Fibroblast of upper back skin (primary cell): ENCODE measurements around the gene TM9SF3.
"Not testable (repeated sequence)": the region's sequence is repeated elsewhere in the genome, so short reads cannot be mapped to it uniquely, and the experiment has no call there.

Source experiments
- DNase-seq: peaks from one replicate; pipeline ENCODE4 v3.0.0-alpha.2; 2013

Gene TM9SF3

GRCh38 chr10:96560966-96561887 lies 25.6 kb downstream of the TM9SF3 start:
- peak; percentile 2 for DNase-seq

DNA sequence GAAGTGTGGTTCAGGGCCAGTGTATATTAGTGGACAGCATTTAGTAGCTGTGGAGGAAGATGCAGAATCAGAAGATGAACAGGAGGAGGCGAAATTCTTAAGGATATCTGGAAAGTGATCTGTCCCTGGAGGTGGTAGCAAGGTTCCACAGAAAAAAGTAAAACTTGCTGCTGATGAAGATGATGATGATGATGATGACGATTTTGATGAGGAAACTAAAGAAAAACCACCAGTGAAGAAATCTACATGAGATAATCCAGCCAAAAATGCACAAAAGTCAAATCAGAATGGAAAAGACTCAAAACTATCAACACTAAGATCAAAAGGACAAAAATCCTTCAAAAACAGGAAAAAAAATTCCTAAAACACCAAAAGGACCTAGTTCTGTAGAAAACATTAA lies 26.3 kb downstream of the TM9SF3 start:
- DNase-seq: no peak

DNA sequence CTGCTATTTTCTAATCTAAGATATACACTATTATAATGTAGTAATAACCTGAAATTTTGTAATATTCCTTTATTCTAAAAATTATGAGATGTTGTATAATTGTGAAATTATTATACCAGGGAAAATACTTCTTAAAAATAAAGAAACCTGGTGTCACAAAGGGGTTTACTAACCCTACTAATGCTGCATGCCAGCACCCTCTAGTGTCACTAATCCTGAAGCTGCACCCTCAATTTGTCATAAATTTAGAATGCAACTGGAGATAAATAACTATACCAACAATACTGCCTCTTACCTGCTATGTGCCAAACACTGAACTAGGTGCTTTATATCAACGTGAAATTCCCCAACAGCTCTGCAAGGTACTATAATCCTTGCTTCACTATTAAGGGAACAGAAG lies 30.8 kb downstream of the TM9SF3 start:
- peak; percentile 12 for DNase-seq

- no peak for DNase-seq
Measured at GRCh38 chr10:96555330-96555729, 31.5 kb downstream of the TM9SF3 start.

GRCh38 chr10:96548589-96548988 lies 38.2 kb downstream of the TM9SF3 start:
- DNase-seq: no peak

GRCh38 chr10:96545558-96545957 lies 41.3 kb downstream of the TM9SF3 start:
- DNase-seq: not testable (repeated sequence)

DNA sequence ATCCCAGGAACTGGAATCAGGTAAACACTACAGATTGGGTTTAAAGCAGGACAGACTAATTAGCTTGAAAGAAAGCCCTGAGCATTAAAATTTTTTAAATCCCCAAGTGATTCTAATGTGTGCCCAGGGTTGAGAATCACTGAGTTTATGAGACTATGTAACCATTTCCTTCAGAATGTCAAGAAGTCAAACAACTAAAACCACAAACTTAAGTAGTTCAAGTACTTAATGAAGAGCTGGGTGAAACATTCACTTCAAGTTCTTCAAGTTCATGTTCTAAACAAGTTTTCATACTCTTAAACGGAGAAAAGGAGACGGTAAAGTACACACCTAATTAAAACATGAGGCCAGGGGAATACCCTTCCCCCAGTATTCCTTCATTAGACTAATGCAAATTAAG lies 44.9 kb downstream of the TM9SF3 start:
- DNase-seq: no peak

GRCh38 chr10:96540240-96540639 lies 46.6 kb downstream of the TM9SF3 start:
- no peak for DNase-seq

DNA sequence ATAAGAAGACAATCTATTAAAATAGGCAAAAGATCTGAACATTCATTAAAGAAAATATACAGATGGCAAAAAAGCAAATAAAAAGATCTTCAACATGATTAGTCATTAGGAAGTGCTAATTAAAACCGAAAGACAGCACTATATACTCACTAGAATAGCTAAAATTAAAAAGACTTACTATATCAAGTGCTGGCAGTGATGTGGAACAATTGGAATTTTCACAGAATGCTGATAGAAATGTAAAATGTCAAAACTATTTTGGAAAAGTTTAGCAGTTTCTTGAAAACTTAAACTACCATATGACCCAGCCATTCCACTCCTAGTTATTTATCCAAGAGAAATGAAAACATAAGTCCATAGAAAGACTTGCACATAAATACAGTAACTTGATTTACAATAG lies 48.1 kb downstream of the TM9SF3 start:
- DNase-seq: no peak

- no peak for DNase-seq
Measured at GRCh38 chr10:96536129-96536528, 50.7 kb downstream of the TM9SF3 start.

GRCh38 chr10:96532523-96532922 lies 54.3 kb downstream of the TM9SF3 start:
- DNase-seq: no peak

DNA sequence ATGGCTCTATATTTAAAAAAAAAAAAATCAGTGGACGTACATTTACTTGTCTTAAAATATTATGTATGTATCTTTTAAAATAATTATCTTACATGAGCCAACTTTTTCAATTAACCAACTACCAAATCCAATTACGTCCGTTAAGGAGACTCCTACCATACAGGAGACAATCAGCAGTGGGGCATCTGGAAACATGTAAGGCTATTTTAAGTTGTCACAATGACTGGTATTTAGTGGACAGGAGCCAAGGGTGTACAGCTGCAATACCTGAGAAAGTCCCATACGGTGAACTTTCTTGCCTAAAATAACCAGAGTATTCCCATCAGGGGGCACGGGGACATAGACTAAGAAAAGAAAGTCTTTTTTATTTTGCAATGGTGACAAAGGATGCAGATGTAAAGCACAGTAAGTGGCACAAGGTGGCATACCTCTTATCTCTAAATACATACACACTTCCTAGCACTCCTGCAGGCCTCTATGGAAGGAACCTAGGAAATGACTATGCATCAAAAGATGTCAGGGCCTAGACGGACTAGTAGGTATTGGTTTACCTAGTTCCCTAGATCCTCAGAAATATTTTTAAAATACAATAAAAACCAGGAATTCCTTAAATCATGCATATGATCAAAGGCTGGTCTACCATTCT lies 57.1 kb downstream of the TM9SF3 start:
- no peak for DNase-seq

DNA sequence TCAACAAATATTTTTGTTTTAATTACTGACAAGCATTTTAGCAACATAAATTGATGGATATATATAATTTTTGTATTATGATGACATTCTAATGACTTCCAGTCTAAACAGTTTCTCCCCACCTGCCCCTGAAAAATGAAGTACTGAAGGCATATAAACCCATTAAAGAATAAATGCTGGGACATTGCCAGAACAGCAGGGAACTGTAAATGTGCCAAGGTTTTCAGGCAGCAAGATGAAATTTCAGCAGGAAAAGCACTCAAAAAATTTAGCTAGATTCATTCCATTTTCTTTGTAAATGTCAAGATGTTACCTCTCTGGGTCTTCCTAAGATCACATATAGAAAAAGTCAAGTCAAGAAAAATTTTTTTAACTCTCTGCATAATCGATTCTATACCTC lies 62.1 kb downstream of the TM9SF3 start:
- no peak for DNase-seq

DNA sequence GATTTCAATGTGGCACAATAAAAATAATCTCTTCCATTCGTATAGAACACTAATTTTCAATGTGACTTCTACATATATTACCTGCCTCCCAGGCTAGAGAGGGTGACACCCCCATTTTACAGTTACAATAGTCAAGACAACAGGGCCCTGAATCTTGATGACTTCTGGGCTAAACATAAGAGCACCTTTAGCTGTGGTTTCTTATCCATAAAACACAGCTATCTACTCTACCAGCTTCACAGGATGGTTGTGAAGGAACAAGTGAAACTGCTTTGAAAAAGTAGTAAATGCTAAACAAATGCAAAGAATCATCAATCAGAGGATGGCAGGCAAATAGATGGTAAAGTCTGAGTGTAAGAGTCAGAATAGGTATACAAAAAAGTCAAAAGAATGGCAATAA lies 69.5 kb downstream of the TM9SF3 start:
- DNase-seq: no peak

- no peak for DNase-seq
Measured at GRCh38 chr10:96516337-96516736, 70.5 kb downstream of the TM9SF3 start.

GRCh38 chr10:96513698-96514561 lies 72.9 kb downstream of the TM9SF3 start, which contains the start of gene TLL2:
TLL2 (minus strand) TSS chr10:96513926; CDS start chr10:96513685, 241 bp downstream.
- DNase-seq: peak; percentile 87

- DNase-seq: no peak
Measured at GRCh38 chr10:96513305-96513697, 73.5 kb downstream of the TM9SF3 start.

- DNase-seq: peak; percentile 10
Measured at GRCh38 chr10:96512524-96513304, 74.1 kb downstream of the TM9SF3 start.

DNA sequence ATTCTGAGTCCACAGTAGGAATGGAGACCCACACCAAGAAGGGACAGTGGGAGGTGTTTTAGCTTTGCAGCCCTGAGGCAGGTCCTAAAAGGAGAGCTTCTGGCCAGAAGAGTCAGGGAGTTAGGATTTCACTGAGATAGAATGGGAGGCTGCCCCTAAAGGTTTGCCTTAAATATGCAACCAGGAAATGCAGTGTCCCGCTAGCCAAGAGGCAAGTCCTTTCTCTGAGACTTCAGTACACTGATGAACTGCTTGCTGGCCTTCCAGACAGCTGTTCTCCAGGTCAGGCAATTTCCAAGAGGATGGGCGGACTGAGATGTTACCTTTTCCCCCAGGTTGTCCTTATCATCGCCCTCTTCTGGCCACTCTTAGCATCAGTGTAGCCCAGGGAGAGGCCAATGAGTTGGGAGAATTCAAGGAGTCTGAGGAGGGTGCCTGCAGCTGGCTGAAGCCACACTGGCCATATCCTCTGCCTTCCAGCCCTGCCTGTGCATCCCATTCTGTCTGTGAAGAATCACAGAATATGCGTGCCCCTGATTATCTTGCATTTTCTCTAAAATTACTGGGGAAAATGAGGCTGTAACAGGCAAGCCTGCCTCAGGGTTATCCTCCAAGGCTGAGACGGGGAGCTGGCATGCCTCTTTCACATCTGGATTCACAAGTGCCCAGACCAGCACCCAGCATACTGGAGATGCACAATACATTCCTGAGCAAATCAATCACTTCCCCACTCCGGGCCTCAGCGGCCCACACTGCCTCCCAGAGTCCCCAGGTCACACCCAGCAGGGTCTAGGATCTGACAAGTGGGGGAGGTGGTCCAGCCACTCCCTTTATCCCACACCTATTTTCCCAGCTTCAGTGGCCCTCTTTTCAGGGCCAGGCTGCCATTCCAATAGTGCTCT lies 75.5 kb downstream of the TM9SF3 start:
- peak; percentile 27 for DNase-seq

- DNase-seq: peak; percentile 92
Measured at GRCh38 chr10:96509017-96509641, 77.7 kb downstream of the TM9SF3 start.

DNA sequence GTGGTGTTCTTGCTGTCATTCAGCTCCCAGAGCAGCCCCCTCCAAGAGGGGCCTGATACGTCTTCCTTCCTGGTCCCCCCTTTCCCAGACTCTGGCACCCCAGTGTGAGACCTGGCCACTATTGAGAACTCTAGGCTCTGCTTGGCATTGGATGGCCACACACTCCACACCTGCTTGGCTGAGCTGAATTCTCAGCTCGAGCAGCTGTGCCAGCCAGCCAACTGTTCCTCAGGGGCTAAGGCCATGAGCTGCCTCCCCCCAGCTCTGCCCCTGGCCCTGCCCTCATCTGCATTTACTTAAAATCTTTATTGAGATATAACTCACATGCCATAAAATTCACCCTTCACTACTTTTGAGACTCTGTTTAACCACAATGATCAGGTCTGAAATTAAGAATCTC lies 79.8 kb downstream of the TM9SF3 start:
- DNase-seq: no peak
